ENCODE results near the gene TAOK3. TPM values are rescaled to one million over a fixed set of nuclear protein-coding genes. Genes with fewer than 3 reads are reported as not detected.

Gene TAOK3
- total RNA-seq, 2 donors from 2014 or later: 52.3 to 59.6 TPM

GRCh38 chr12:118126119-118126757 lies 246.5 kb downstream of the TAOK3 start:
- H3K27me3 ChIP-seq (replicated peaks; ENCODE audit: insufficient read depth): no peaks in the 10 kb centered on the region
- DNase-seq (ENCODE audit: low spot score): no peak
- no peak overlapping the region for H3K4me3 ChIP-seq
- no peak for ATAC-seq (ENCODE audit: insufficient number of reproducible peaks, low FRiP score, low read depth)
- no peaks in the 10 kb centered on the region for H3K9me3 ChIP-seq
- H3K36me3 ChIP-seq: no peaks in the 10 kb centered on the region
- TF ChIP-seq, protein P1, sequence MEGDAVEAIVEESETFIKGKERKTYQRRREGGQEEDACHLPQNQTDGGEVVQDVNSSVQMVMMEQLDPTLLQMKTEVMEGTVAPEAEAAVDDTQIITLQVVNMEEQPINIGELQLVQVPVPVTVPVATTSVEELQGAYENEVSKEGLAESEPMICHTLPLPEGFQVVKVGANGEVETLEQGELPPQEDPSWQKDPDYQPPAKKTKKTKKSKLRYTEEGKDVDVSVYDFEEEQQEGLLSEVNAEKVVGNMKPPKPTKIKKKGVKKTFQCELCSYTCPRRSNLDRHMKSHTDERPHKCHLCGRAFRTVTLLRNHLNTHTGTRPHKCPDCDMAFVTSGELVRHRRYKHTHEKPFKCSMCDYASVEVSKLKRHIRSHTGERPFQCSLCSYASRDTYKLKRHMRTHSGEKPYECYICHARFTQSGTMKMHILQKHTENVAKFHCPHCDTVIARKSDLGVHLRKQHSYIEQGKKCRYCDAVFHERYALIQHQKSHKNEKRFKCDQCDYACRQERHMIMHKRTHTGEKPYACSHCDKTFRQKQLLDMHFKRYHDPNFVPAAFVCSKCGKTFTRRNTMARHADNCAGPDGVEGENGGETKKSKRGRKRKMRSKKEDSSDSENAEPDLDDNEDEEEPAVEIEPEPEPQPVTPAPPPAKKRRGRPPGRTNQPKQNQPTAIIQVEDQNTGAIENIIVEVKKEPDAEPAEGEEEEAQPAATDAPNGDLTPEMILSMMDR (IDR thresholded peaks at IDR 0.05): no peak
- H3K27ac ChIP-seq: no peak overlapping the region
- no peaks in the 10 kb centered on the region for H3K4me1 ChIP-seq (ENCODE audit: control insufficient read depth in 1 of 2, low read depth in 2 of 2)

GRCh38 chr12:118125743-118126118 lies 247.0 kb downstream of the TAOK3 start:
- DNase-seq (ENCODE audit: low spot score) (no peak), ATAC-seq (ENCODE audit: insufficient number of reproducible peaks, low FRiP score, low read depth) (no peak)
- TF ChIP-seq, protein P1 (IDR thresholded peaks at IDR 0.05): no peak
- no peak overlapping the region for H3K27ac ChIP-seq
- no peaks in the 10 kb centered on the region for H3K4me1 ChIP-seq (ENCODE audit: control insufficient read depth in 1 of 2, low read depth in 2 of 2)
- H3K27me3 ChIP-seq (replicated peaks; ENCODE audit: insufficient read depth): no peaks in the 10 kb centered on the region
- no peak overlapping the region for H3K4me3 ChIP-seq
- no peaks in the 10 kb centered on the region for H3K36me3 ChIP-seq
- H3K9me3 ChIP-seq: no peaks in the 10 kb centered on the region

DNA sequence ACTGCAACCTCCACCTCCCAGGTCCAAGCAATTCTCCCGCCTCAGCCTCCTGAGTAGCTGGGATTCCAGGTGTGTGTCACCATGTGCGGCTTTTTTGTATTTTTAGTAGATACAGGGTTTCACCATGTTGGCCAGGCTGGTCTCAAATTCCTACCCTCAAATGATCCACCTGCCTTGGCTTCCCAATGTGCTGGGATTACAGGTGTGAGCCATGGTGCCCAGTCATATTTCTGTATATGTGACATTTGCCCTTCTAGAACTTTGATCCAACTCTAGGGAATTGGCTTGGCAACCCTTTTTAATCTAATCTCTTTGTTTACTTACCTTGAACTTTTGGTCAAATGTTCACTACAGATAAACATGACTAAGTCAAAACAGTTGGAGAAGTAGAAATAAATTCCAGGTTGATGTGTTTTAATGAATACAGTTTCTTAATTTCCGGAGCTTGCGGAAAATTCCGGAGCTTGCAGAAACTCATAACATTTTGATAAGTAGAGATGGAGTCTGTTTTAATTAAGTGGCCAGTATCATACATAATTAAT lies 248.3 kb downstream of the TAOK3 start:
- Histone ChIP-seq H3K4me1 (ENCODE audit: control insufficient read depth in 1 of 2, low read depth in 2 of 2) (no peaks in the 10 kb centered on the region), H3K27me3 (replicated peaks; ENCODE audit: insufficient read depth) (no peaks in the 10 kb centered on the region)
- no peak for ATAC-seq (ENCODE audit: insufficient number of reproducible peaks, low FRiP score, low read depth)

DNA sequence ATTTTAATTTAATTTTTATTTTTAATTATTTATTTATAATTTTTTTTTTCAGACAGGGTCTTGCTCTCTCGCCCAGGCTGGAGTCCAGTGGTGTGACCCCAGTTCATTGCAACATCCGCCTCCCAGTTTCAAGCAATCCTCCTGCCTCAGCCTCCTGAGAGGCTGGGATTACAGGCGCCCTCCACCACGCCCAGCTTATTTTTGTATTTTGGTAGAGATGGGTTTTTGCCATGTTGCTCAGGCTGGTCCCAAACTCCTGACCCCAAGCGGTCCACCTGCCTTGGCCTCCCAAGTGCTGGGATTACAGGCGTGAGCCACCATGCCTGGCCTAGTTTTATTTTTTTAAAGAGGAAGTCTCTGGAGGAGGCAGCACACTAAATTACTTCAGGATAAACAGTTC lies 250.4 kb downstream of the TAOK3 start:
- TF ChIP-seq, protein P1 (IDR thresholded peaks at IDR 0.05): no peak
- no peaks in the 10 kb centered on the region for H3K36me3 ChIP-seq
- no peak for ATAC-seq (ENCODE audit: insufficient number of reproducible peaks, low FRiP score, low read depth)

More for the DNA sequence above, 248.3 kb downstream of the TAOK3 start:
- no peak for DNase-seq (ENCODE audit: low spot score)
- Histone ChIP-seq H3K4me3 (no peak overlapping the region), H3K36me3 (no peaks in the 10 kb centered on the region), H3K9me3 (no peaks in the 10 kb centered on the region), H3K27ac (no peak overlapping the region)
- TF ChIP-seq, protein P1 (IDR thresholded peaks at IDR 0.05): no peak

GRCh38 chr12:118120579-118121363 lies 251.9 kb downstream of the TAOK3 start:
- Histone ChIP-seq H3K36me3 (no peaks in the 10 kb centered on the region), H3K27me3 (replicated peaks; ENCODE audit: insufficient read depth) (no peaks in the 10 kb centered on the region), H3K9me3 (no peaks in the 10 kb centered on the region), H3K4me3 (no peak overlapping the region), H3K4me1 (ENCODE audit: control insufficient read depth in 1 of 2, low read depth in 2 of 2) (no peaks in the 10 kb centered on the region), H3K27ac (no peak overlapping the region)
- TF ChIP-seq, protein P1 (IDR thresholded peaks at IDR 0.05): peak; percentile 67
- DNase-seq (ENCODE audit: low spot score): no peak
- ATAC-seq (ENCODE audit: insufficient number of reproducible peaks, low FRiP score, low read depth): no peak

More for the DNA sequence above, 250.4 kb downstream of the TAOK3 start:
- H3K27ac ChIP-seq: no peak overlapping the region
- H3K9me3 ChIP-seq: no peaks in the 10 kb centered on the region
- no peaks in the 10 kb centered on the region for H3K27me3 ChIP-seq (replicated peaks; ENCODE audit: insufficient read depth)
- no peak overlapping the region for H3K4me3 ChIP-seq
- no peaks in the 10 kb centered on the region for H3K4me1 ChIP-seq (ENCODE audit: control insufficient read depth in 1 of 2, low read depth in 2 of 2)
- DNase-seq (ENCODE audit: low spot score): no peak

Data from thoracic aorta (tissue), 2 donors.